Spinal cord (tissue), 4 donors: Measurements from ENCODE around the gene C3orf20. TPM values are rescaled to one million over a fixed set of nuclear protein-coding genes. Genes with fewer than 3 reads are reported as not detected.

Source experiments
- polyA plus RNA-seq, 2 donors: library from polyadenylated mRNA; unstranded; fragments of 120-200 nt; gene quantifications; one replicate each; pipeline ENCODE4 v1.2.1, GENCODE V29; 2013; ENCODE audit not compliant: insufficient read length in 2 of 2
- total RNA-seq, 2 donors: library from RNA; depleted of rRNA in 1 of 2; stranded (reverse); fragments of 120-200 nt in 1 of 2; fragments of >200 nt in 1 of 2; gene quantifications; one replicate each; pipeline versions ENCODE4 v1.2.3 to v1.2.4, GENCODE V29; 2013 to 2014

The C3orf20 gene
- total and polyA plus RNA-seq, 4 donors = 0.06 to 0.33 (median 0.16) TPM

Other genes with a start within 250 kb of the C3orf20 start
- 1 to 10 TPM; 6.0 to 8.4 TPM for gene GRIP2, start 134.8 kb upstream of the C3orf20 start, total RNA-seq
- gene GRIP2, start 134.8 kb upstream of the C3orf20 start, polyA plus RNA-seq = 10 to 100 TPM; 17.4 to 24.2 TPM
- 10 to 100 TPM; 13.2 to 31.8 TPM for gene CCDC174, start 23.4 kb upstream of the C3orf20 start, total RNA-seq
- 10 to 100 TPM; 16.8 to 21.9 TPM for gene CCDC174, start 23.4 kb upstream of the C3orf20 start, polyA plus RNA-seq
- gene FGD5, start 143.8 kb downstream of the C3orf20 start, total RNA-seq = 10 to 100 TPM; 12.1 to 21.9 TPM
- 10 to 100 TPM; 12.0 to 14.3 TPM for gene FGD5, start 143.8 kb downstream of the C3orf20 start, polyA plus RNA-seq